Activated CD8-positive, alpha-beta memory T cell treated with anti-CD3 and anti-CD28 coated beads, Interleukin-2, amount 10 ng/mL, durations not matched to agents 7 days and 5 days (primary cell): ENCODE results near the gene CD244. TPM values are rescaled to one million over a fixed set of nuclear protein-coding genes. Genes with fewer than 3 reads are reported as not detected.
A peak's percentile ranks its signal among the peaks of the same experiment; 100 is the strongest.
"Not testable (repeated sequence)": the region's sequence is repeated elsewhere in the genome, so short reads cannot be mapped to it uniquely, and the experiment has no call there.

Source experiments
- ATAC-seq: fragments of 150-1000 bp; cut with Tn5 transposase; one replicate; pipeline ENCODE4 v1.10.0; 2021; ENCODE audit warnings: moderate library complexity
- CTCF ChIA-PET: fragments of 350-600 bp; sonication (Branson Sonifier 250); formaldehyde crosslinking; loops from one replicate; lab custom pipeline; 2021; ENCODE audit warnings: antibody characterized with exemption; lab: Charles Lee
- DNase-seq: peaks from one replicate; pipeline ENCODE4 v3.0.0-alpha.2; 2020
- H3K27ac Mint-ChIP-seq: one replicate; pipeline ENCODE4 v1.8.0; 2021; ENCODE audit warnings: mild to moderate bottlenecking, mixed read lengths
- H3K27me3 Mint-ChIP-seq: one replicate; pipeline ENCODE4 v1.8.0; 2021; ENCODE audit warnings: mixed read lengths
- H3K36me3 Mint-ChIP-seq: one replicate; pipeline ENCODE4 v1.8.0; 2021; ENCODE audit warnings: mild to moderate bottlenecking, mixed read lengths
- H3K4me1 Mint-ChIP-seq: one replicate; pipeline ENCODE4 v1.8.0; 2021; ENCODE audit warnings: mixed read lengths
- H3K4me3 Mint-ChIP-seq: one replicate; pipeline ENCODE4 v1.8.0; 2021; ENCODE audit warnings: mild to moderate bottlenecking, moderate library complexity, mixed read lengths
- H3K9me3 Mint-ChIP-seq: one replicate; pipeline ENCODE4 v1.8.0; 2022; ENCODE audit warnings: low read depth, mixed read lengths
- total RNA-seq, 2 experiments: library from RNA; stranded (reverse); gene quantifications; one replicate each; pipeline ENCODE4 v1.2.3, GENCODE V29; 2021

Gene CD244
- total RNA-seq, 2 experiments from 2014 or later, result 25.6 to 34.5 TPM

DNA sequence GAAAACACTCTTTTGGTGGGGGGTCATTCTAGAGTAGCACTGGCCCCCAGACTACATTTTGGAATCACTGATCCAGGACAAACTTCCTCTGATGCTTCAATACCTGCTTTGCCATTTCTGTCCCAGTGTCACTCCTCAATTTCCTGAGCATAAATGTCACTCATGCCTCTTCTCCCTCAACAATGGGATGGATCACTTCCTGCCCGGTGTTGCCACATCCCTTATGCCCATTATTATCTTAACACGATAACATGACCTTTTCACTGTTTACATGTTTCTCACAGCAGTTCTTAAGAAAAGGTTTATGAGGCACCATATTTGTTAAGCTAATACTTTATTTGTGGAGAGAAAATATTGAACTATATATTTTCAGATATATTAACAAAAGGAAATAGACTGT, 26.2 kb upstream of the CD244 start:
- H3K27ac Mint-ChIP-seq, result no peak overlapping the region
- H3K9me3 Mint-ChIP-seq, result no peaks in the 10 kb centered on the region
- no peak for DNase-seq
- no peak for ATAC-seq
- H3K36me3 Mint-ChIP-seq, result peaks cover 1% of the 10 kb centered on the region
- H3K4me3 Mint-ChIP-seq, result no peak overlapping the region
- H3K27me3 Mint-ChIP-seq, result peaks cover 17% of the 10 kb centered on the region
- CTCF ChIA-PET, result interaction anchor here (1.2 to 1.5 kb wide), 3 partner anchors 11 to 214 kb away, joined by 3 to 5 read pairs (median 4); no protein-coding TSS in a partner anchor
- peaks cover 9% of the 10 kb centered on the region for H3K4me1 Mint-ChIP-seq

- Mint-ChIP-seq H3K4me3 (no peak overlapping the region), H3K27me3 (peaks cover 11% of the 10 kb centered on the region), H3K27ac (no peak overlapping the region), H3K4me1 (peaks cover 9% of the 10 kb centered on the region), H3K36me3 (peaks cover 1% of the 10 kb centered on the region), H3K9me3 (no peaks in the 10 kb centered on the region)
- ATAC-seq (no peak), DNase-seq (no peak)
- CTCF ChIA-PET, result no interaction called here
Observed at GRCh38 chr1:160887071-160887470, 24.4 kb upstream of the CD244 start.

GRCh38 chr1:160885042-160885441, 22.4 kb upstream of the CD244 start, which contains the start of gene ITLN1:
TSS of gene ITLN1 (minus strand) at chr1:160885180. CDS start at chr1:160884877, 303 bp downstream.
- CTCF ChIA-PET, result interaction anchor here (0.6 to 1.9 kb wide), 10 partner anchors 16 to 160 kb away, joined by 3 to 8 read pairs (median 3); partner anchors contain the start of genes CD244 and ITLN2
- H3K4me1 Mint-ChIP-seq, result peaks cover 9% of the 10 kb centered on the region
- no peak for ATAC-seq
- no peaks in the 10 kb centered on the region for H3K27me3 Mint-ChIP-seq
- no peak within 1 kb of the TSS for H3K4me3 Mint-ChIP-seq
- H3K27ac Mint-ChIP-seq, result no peak within 1 kb of the TSS
- DNase-seq, result no peak
- H3K9me3 Mint-ChIP-seq, result no peaks in the 10 kb centered on the region
- H3K36me3 Mint-ChIP-seq, result no peaks in the 10 kb centered on the region

GRCh38 chr1:160884579-160884978, 21.9 kb upstream of the CD244 start:
- no peaks in the 10 kb centered on the region for H3K9me3 Mint-ChIP-seq
- no peak overlapping the region for H3K27ac Mint-ChIP-seq
- ATAC-seq (no peak), DNase-seq (no peak)
- CTCF ChIA-PET, result interaction anchor here (0.6 to 1.9 kb wide), 11 partner anchors 15 to 160 kb away, joined by 3 to 8 read pairs (median 3); partner anchors contain the start of genes CD244 and ITLN2
- no peaks in the 10 kb centered on the region for H3K36me3 Mint-ChIP-seq
- peaks cover 9% of the 10 kb centered on the region for H3K4me1 Mint-ChIP-seq
- H3K4me3 Mint-ChIP-seq, result no peak overlapping the region
- H3K27me3 Mint-ChIP-seq, result no peaks in the 10 kb centered on the region

- Mint-ChIP-seq H3K36me3 (no peaks in the 10 kb centered on the region), H3K9me3 (no peaks in the 10 kb centered on the region), H3K27ac (no peak overlapping the region), H3K4me1 (peaks cover 16% of the 10 kb centered on the region), H3K27me3 (no peaks in the 10 kb centered on the region), H3K4me3 (no peak overlapping the region)
- CTCF ChIA-PET, result interaction anchor here (0.9 to 1.9 kb wide), 9 partner anchors 14 to 106 kb away, joined by 3 to 11 read pairs (median 4); partner anchors contain the start of gene CD244
- DNase-seq (no peak), ATAC-seq (no peak)
Observed at GRCh38 chr1:160883581-160884513, 21.2 kb upstream of the CD244 start.

- no peak overlapping the region for H3K27ac Mint-ChIP-seq
- no peak for ATAC-seq
- CTCF ChIA-PET, result interaction anchor here (0.6 to 1.9 kb wide), 6 partner anchors 25 to 144 kb away, joined by 3 to 11 read pairs (median 3); no protein-coding TSS in a partner anchor
- H3K27me3 Mint-ChIP-seq, result no peaks in the 10 kb centered on the region
- H3K36me3 Mint-ChIP-seq, result no peaks in the 10 kb centered on the region
- H3K4me1 Mint-ChIP-seq, result peaks cover 21% of the 10 kb centered on the region
- no peaks in the 10 kb centered on the region for H3K9me3 Mint-ChIP-seq
- H3K4me3 Mint-ChIP-seq, result no peak overlapping the region
- DNase-seq, result no peak
Observed at GRCh38 chr1:160882582-160882981, 19.9 kb upstream of the CD244 start.

DNA sequence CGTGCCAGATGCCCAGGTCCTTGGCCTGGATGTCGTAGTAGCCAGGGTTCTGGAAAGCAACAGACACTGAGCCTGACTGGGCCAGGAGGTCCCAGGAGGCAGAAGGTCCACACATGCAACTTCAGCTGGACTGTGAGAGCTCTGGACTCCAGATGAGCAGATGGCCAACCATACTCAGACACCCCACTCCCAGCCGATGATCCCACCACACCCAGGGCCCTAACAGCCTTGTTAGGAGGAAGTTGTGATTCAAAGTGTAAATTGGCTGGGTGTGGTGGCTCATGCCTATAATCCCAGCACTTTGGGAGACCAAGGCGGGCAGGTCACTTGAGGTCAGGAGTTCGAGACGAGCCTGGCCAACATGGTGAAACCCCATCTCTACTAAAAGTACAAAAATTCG, 18.6 kb upstream of the CD244 start:
- H3K36me3 Mint-ChIP-seq, ATAC-seq, H3K4me3 Mint-ChIP-seq, H3K9me3 Mint-ChIP-seq, DNase-seq, H3K27me3 Mint-ChIP-seq, H3K27ac Mint-ChIP-seq: not testable (repeated sequence)
- CTCF ChIA-PET, result interaction anchor here (1.4 to 5.3 kb wide), 3 partner anchors 44 to 107 kb away, joined by 4 to 86 read pairs (median 13); no protein-coding TSS in a partner anchor
- peaks cover 29% of the 10 kb centered on the region for H3K4me1 Mint-ChIP-seq

DNA sequence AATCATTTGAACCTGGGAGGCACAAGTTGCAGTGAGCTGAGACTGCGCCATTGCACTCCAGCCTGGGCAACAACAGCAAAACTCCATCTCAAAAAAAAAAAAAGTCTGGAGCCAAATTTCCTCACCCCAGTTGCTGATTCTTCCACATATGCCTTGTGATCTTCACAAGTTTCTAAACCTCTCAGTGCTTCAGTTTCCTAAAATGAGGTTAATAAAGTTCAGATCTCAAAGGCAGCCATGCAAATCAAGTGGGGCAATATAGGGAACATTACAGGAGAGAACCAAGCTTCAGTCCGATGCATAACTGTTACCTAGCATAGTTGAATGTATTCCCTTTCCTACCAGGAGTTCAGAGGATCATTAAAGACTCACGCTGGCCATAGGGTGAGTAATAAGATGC, 17.5 kb upstream of the CD244 start:
- H3K27ac Mint-ChIP-seq, result no peak overlapping the region
- DNase-seq (no peak), ATAC-seq (no peak)
- no peaks in the 10 kb centered on the region for H3K9me3 Mint-ChIP-seq
- CTCF ChIA-PET, result interaction anchor here (1.3 to 5.3 kb wide), 4 partner anchors 43 to 108 kb away, joined by 3 to 86 read pairs (median 8); no protein-coding TSS in a partner anchor
- no peaks in the 10 kb centered on the region for H3K36me3 Mint-ChIP-seq
- H3K4me1 Mint-ChIP-seq, result peaks cover 28% of the 10 kb centered on the region
- H3K27me3 Mint-ChIP-seq, result no peaks in the 10 kb centered on the region
- no peak overlapping the region for H3K4me3 Mint-ChIP-seq

DNA sequence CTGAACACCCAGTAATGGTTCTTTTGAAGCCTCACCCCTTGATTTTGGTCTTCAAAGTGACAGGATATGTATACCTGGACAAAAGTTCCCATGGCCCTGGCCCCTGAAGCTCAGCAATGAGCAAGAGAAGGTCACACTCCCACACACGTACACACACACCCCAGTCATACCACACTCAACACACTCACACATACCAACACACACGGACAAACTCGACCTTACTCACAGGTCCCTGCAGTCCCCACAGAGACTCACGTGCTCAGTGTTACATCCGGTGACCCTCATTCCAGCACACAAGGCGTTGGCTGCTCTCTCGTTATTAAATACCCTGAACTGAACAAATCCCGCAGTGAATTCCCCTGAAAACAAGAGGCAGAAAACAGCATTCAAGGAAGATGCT, 16.4 kb upstream of the CD244 start:
- no peaks in the 10 kb centered on the region for H3K36me3 Mint-ChIP-seq
- peak; percentile 71 for ATAC-seq
- CTCF ChIA-PET, result interaction anchor here (0.7 to 5.3 kb wide), 5 partner anchors 42 to 75 kb away, joined by 3 to 86 read pairs (median 4); partner anchors contain the start of gene ITLN2
- peak; percentile 70 for DNase-seq
- H3K27ac Mint-ChIP-seq, result peak overlapping the region; percentile 27
- no peaks in the 10 kb centered on the region for H3K9me3 Mint-ChIP-seq
- H3K27me3 Mint-ChIP-seq, result no peaks in the 10 kb centered on the region
- no peak overlapping the region for H3K4me3 Mint-ChIP-seq
- peaks cover 26% of the 10 kb centered on the region for H3K4me1 Mint-ChIP-seq

- no peaks in the 10 kb centered on the region for H3K36me3 Mint-ChIP-seq
- no peaks in the 10 kb centered on the region for H3K27me3 Mint-ChIP-seq
- no peak overlapping the region for H3K4me3 Mint-ChIP-seq
- peak; percentile 76 for ATAC-seq
- CTCF ChIA-PET, result interaction anchor here (0.9 to 5.3 kb wide), 21 partner anchors 9 to 152 kb away, joined by 3 to 86 read pairs (median 5); partner anchors contain the start of genes CD244 and ITLN2
- no peak for DNase-seq
- peaks cover 26% of the 10 kb centered on the region for H3K4me1 Mint-ChIP-seq
- H3K27ac Mint-ChIP-seq, result peak overlapping the region; percentile 45
- no peaks in the 10 kb centered on the region for H3K9me3 Mint-ChIP-seq
Observed at GRCh38 chr1:160877221-160877620, 14.5 kb upstream of the CD244 start.

DNA sequence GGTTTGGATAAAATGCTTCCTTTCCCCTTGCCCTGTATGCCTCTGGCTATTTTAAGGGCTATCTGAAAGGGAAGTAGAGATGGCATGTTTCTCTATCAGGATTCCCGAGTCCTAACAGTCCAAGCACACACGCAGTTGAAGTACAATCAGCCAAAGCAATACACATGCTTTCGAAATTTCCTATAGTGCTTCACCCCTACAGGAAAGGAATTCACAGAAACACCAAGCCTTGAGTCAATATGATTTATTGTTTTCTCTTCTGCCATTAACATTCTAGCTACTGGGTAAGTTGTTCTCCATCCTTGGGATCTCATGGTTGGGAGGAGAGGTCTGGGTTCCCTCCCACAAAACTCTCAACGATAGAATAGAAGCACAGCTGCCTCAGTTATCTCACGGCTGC, 13.6 kb upstream of the CD244 start:
- H3K9me3 Mint-ChIP-seq, result no peaks in the 10 kb centered on the region
- H3K27ac Mint-ChIP-seq, result no peak overlapping the region
- ATAC-seq, result no peak
- no peak for DNase-seq
- no peaks in the 10 kb centered on the region for H3K36me3 Mint-ChIP-seq
- no peaks in the 10 kb centered on the region for H3K27me3 Mint-ChIP-seq
- no peak overlapping the region for H3K4me3 Mint-ChIP-seq
- H3K4me1 Mint-ChIP-seq, result peaks cover 26% of the 10 kb centered on the region
- CTCF ChIA-PET, result interaction anchor here (1.0 to 5.3 kb wide), 13 partner anchors 11 to 151 kb away, joined by 3 to 86 read pairs (median 7); partner anchors contain the start of genes CD244 and ITLN2

- ATAC-seq, H3K4me3 Mint-ChIP-seq, CTCF ChIA-PET, H3K27ac Mint-ChIP-seq, H3K36me3 Mint-ChIP-seq, DNase-seq, H3K27me3 Mint-ChIP-seq, H3K9me3 Mint-ChIP-seq: not testable (repeated sequence)
- H3K4me1 Mint-ChIP-seq, result peaks cover 26% of the 10 kb centered on the region
Observed at GRCh38 chr1:160875591-160875990, 12.9 kb upstream of the CD244 start.

DNA sequence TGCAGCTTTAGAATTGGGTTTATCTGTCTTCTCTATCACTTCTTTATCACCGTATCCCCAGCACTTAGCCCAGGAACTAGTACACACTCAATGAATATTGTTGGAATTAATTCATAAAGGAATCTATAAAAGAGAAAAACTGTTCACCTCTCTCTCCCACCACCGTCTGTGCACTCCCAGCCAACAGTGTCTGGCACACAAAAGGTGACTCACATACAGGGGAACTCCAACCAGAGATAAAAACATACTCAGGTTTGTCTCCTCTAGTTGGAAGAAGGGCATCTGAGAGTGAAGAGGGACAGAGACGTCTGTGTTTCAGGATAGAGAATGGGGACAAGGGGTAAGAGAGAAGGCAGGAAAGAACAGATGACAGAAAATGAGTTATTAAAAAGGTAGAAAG, 12.2 kb upstream of the CD244 start:
- no peaks in the 10 kb centered on the region for H3K36me3 Mint-ChIP-seq
- H3K4me1 Mint-ChIP-seq, result peaks cover 26% of the 10 kb centered on the region
- CTCF ChIA-PET, result interaction anchor here (2.0 to 2.1 kb wide), 3 partner anchors 10 to 98 kb away, joined by 6 to 10 read pairs (median 6); no protein-coding TSS in a partner anchor
- no peak overlapping the region for H3K4me3 Mint-ChIP-seq
- DNase-seq (no peak), ATAC-seq (no peak)
- no peaks in the 10 kb centered on the region for H3K9me3 Mint-ChIP-seq
- no peak overlapping the region for H3K27ac Mint-ChIP-seq
- H3K27me3 Mint-ChIP-seq, result no peaks in the 10 kb centered on the region
